HepG2 (cell line): ENCODE data around the gene ZNF777. TPM values are rescaled to one million over a fixed set of nuclear protein-coding genes. Genes with fewer than 3 reads are reported as not detected.

ENCODE experiments used
- BRF2 ChIP-seq: sonication (generic); formaldehyde crosslinking; IDR thresholded peaks from 2 replicates; pipeline ENCODE4 v1.8.1; 2022; ENCODE audit warnings: mild to moderate bottlenecking, missing genetic modification reagents
- CBX5 ChIP-seq: sonication (generic); formaldehyde crosslinking; IDR thresholded peaks from 2 replicates; pipeline ENCODE4 v1.4.0; 2020; ENCODE audit warnings: missing genetic modification reagents, borderline replicate concordance
- CSRNP2 ChIP-seq: sonication (generic); formaldehyde crosslinking; conservative IDR thresholded peaks from 2 replicates; pipeline ENCODE4 v1.8.0; 2022; ENCODE audit warnings: low read depth, missing genetic modification reagents
- DBP ChIP-seq: sonication (generic); formaldehyde crosslinking; IDR thresholded peaks from 2 replicates; pipeline ENCODE4 v1.4.0; 2020; ENCODE audit warnings: missing genetic modification reagents; ENCODE audit errors: not compliant biosample characterization
- GTF2F1 ChIP-seq: fragments of 150-350 bp; IDR thresholded peaks from 2 replicates; pipeline ENCODE4 v1.6.1; 2014; ENCODE audit warnings: low read length
- MBD4 ChIP-seq: IDR thresholded peaks from 2 replicates; pipeline ENCODE4 v1.6.1; 2012; ENCODE audit warnings: low read length, inconsistent platforms, borderline replicate concordance
- PLSCR1 ChIP-seq: sonication (generic); formaldehyde crosslinking; IDR thresholded peaks from 2 replicates; pipeline ENCODE4 v1.5.0; 2020; ENCODE audit warnings: missing genetic modification reagents, mild to moderate bottlenecking, borderline replicate concordance
- RNF219 ChIP-seq: sonication (generic); formaldehyde crosslinking; IDR thresholded peaks from 2 replicates; pipeline ENCODE4 v1.5.0; 2020; ENCODE audit warnings: mild to moderate bottlenecking, missing genetic modification reagents
- SRSF4 ChIP-seq: fragments of 200-400 bp; formaldehyde crosslinking; IDR thresholded peaks from one replicate; pipeline ENCODE4 v1.6.1; 2018; ENCODE audit warnings: mild to moderate bottlenecking, low read depth, low read length, moderate library complexity; ENCODE audit not compliant: poor library complexity, severe bottlenecking
- TCF7L2 ChIP-seq: IDR thresholded peaks from 2 replicates; pipeline ENCODE4 v1.6.1; 2011; ENCODE audit warnings: mild to moderate bottlenecking, low read depth, low read length, moderate library complexity
- ZBTB21 ChIP-seq: sonication (generic); formaldehyde crosslinking; IDR thresholded peaks from 2 replicates; pipeline ENCODE4 v1.4.0; 2020; ENCODE audit warnings: missing genetic modification reagents
- ZBTB46 ChIP-seq: sonication (generic); formaldehyde crosslinking; IDR thresholded peaks from 2 replicates; pipeline ENCODE4 v1.4.0; 2020; ENCODE audit warnings: mild to moderate bottlenecking, missing genetic modification reagents, borderline replicate concordance
- ZC3H13 ChIP-seq: sonication (generic); formaldehyde crosslinking; IDR thresholded peaks from 2 replicates; pipeline ENCODE4 v1.8.1; 2023; ENCODE audit warnings: mild to moderate bottlenecking, missing genetic modification reagents, moderate library complexity
- ZFYVE20 ChIP-seq: sonication (generic); formaldehyde crosslinking; IDR thresholded peaks from 2 replicates; pipeline ENCODE4 v1.8.0; 2023; ENCODE audit warnings: low read depth, mild to moderate bottlenecking, moderate library complexity, missing genetic modification reagents, borderline replicate concordance
- ZNF207 ChIP-seq: fragments of 450-650 bp; IDR thresholded peaks from 2 replicates; pipeline ENCODE4 v1.6.1; 2016; ENCODE audit warnings: antibody characterized with exemption, borderline replicate concordance
- ZNF264 ChIP-seq: sonication (generic); formaldehyde crosslinking; IDR thresholded peaks from 2 replicates; pipeline ENCODE4 v1.4.0; 2020; ENCODE audit warnings: missing genetic modification reagents
- ZNF503 ChIP-seq: sonication (generic); formaldehyde crosslinking; IDR thresholded peaks from 2 replicates; pipeline ENCODE4 v1.4.0; 2020; ENCODE audit warnings: missing genetic modification reagents
- ZNF678 ChIP-seq: sonication (generic); formaldehyde crosslinking; IDR thresholded peaks from 2 replicates; pipeline ENCODE4 v1.4.0; 2020; ENCODE audit warnings: mild to moderate bottlenecking, missing genetic modification reagents
- polyA plus RNA-seq, 8 experiments: library from polyadenylated mRNA; depleted of rRNA in 3 of 8; stranded (reverse) in 7 of 8; unstranded in 1 of 8; fragments of >200 nt; fragmentation: Illumina TruSeq in 4 of 8; extraction: Trizol in 4 of 8; gene quantifications; 2 replicates each; pipeline versions ENCODE4 v1.2.1 to v1.2.3, GENCODE V29; 2011 to 2016; ENCODE audit warnings: low read depth in 4 of 8, missing spikeins in 1 of 8, mixed read lengths in 1 of 8; ENCODE audit not compliant: insufficient read depth in 1 of 8
- total RNA-seq, 5 experiments: library from RNA; depleted of rRNA; stranded (reverse); fragments of >200 nt; fragmentation: Illumina TruSeq; extraction: Trizol; gene quantifications; 2 replicates each; pipeline ENCODE4 v1.2.3, GENCODE V29; 2016; ENCODE audit warnings: low read depth in 1 of 5

The ZNF777 gene
- total and polyA plus RNA-seq, 2 of the 13 experiments (the other 11 are each of a cell fraction or from before 2014, with no cell fraction given) = 3.8 to 6.0 TPM

- TF ChIP-seq ZNF503 (CRISPR knock-in tag) = no peak
- no peak for TF ChIP-seq RNF219
- TF ChIP-seq GTF2F1 = no peak
- TF ChIP-seq CSRNP2 = no peak
- TF ChIP-seq MBD4 = no peak
- no peak for TF ChIP-seq ZNF264 (CRISPR knock-in tag)
- no peak for TF ChIP-seq BRF2
- TF ChIP-seq ZBTB21 (CRISPR knock-in tag) = no peak
- no peak for TF ChIP-seq ZC3H13 (CRISPR knock-in tag)
- TF ChIP-seq SRSF4 = no peak
- TF ChIP-seq TCF7L2 = no peak
- TF ChIP-seq ZNF207 = no peak
- no peak for TF ChIP-seq ZBTB46
- no peak for TF ChIP-seq ZNF678
- TF ChIP-seq CBX5 (CRISPR knock-in tag) = no peak
- TF ChIP-seq DBP (CRISPR knock-in tag) = no peak
- TF ChIP-seq PLSCR1 (CRISPR knock-in tag) = no peak
- no peak for TF ChIP-seq ZFYVE20 (CRISPR knock-in tag)
These were observed 38.5 kb downstream of the ZNF777 start (continued) for GRCh38 chr7:149422162-149422913.
